NCI-H2081 treated with DMSO at 0.1 percent for 48 hours (cell line): ENCODE measurements around the gene COX7C.

Experiments
- DNase-seq: peaks from one replicate; lab custom pipeline; 2025; lab: John Stamatoyannopoulos, UW

The COX7C gene

GRCh38 chr5:86665984-86666760, 48.4 kb downstream of the COX7C start:
- no peak for DNase-seq

- no peak for DNase-seq
These were observed 49.2 kb downstream of the COX7C start for GRCh38 chr5:86666981-86667380.
